Activated naive CD4-positive, alpha-beta T cell treated with anti-CD3 and anti-CD28 coated beads, Interleukin-2, amount 10 ng/mL, durations not matched to agents 7 days and 5 days (primary cell): ENCODE measurements around the gene KDM1B.

Experiments used
- CTCF ChIA-PET: fragments of 350-600 bp; sonication (Branson Sonifier 250); formaldehyde crosslinking; loops from one replicate; lab custom pipeline; 2021; ENCODE audit warnings: antibody characterized with exemption; lab: Charles Lee
- DNase-seq: peaks from one replicate; pipeline ENCODE4 v3.0.0-alpha.2; 2020
- H3K27ac Mint-ChIP-seq: one replicate; pipeline ENCODE4 v1.8.0; 2021; ENCODE audit warnings: mild to moderate bottlenecking, moderate library complexity, mixed read lengths
- H3K27me3 Mint-ChIP-seq: one replicate; pipeline ENCODE4 v1.8.0; 2021; ENCODE audit warnings: mild to moderate bottlenecking, mixed read lengths
- H3K36me3 Mint-ChIP-seq: one replicate; pipeline ENCODE4 v1.8.0; 2021; ENCODE audit warnings: mixed read lengths
- H3K4me1 Mint-ChIP-seq: one replicate; pipeline ENCODE4 v1.8.0; 2021; ENCODE audit warnings: mixed read lengths
- H3K4me3 Mint-ChIP-seq: one replicate; pipeline ENCODE4 v1.8.0; 2021; ENCODE audit warnings: mild to moderate bottlenecking, moderate library complexity, mixed read lengths
- H3K9me3 Mint-ChIP-seq: one replicate; pipeline ENCODE4 v1.8.0; 2021; ENCODE audit warnings: mixed read lengths

KDM1B gene

GRCh38 chr6:18262702-18263417, 107.6 kb downstream of the KDM1B start:
- peaks cover 54% of the 10 kb centered on the region for H3K4me1 Mint-ChIP-seq
- peaks cover 47% of the 10 kb centered on the region for H3K36me3 Mint-ChIP-seq
- H3K27ac Mint-ChIP-seq: peak overlapping the region; percentile 98
- peak; percentile 67 for DNase-seq
- H3K9me3 Mint-ChIP-seq: no peaks in the 10 kb centered on the region
- CTCF ChIA-PET: no interaction called here
- H3K27me3 Mint-ChIP-seq: no peaks in the 10 kb centered on the region
- H3K4me3 Mint-ChIP-seq: peak overlapping the region; percentile 94

- peaks cover 52% of the 10 kb centered on the region for H3K4me1 Mint-ChIP-seq
- H3K9me3 Mint-ChIP-seq: no peaks in the 10 kb centered on the region
- no peaks in the 10 kb centered on the region for H3K27me3 Mint-ChIP-seq
- CTCF ChIA-PET: no interaction called here
- H3K4me3 Mint-ChIP-seq: peak overlapping the region; percentile 94
- peak; percentile 52 for DNase-seq
- H3K27ac Mint-ChIP-seq: peak overlapping the region; percentile 98
- peaks cover 45% of the 10 kb centered on the region for H3K36me3 Mint-ChIP-seq
Measured at GRCh38 chr6:18263418-18264218, 108.4 kb downstream of the KDM1B start.

DNA sequence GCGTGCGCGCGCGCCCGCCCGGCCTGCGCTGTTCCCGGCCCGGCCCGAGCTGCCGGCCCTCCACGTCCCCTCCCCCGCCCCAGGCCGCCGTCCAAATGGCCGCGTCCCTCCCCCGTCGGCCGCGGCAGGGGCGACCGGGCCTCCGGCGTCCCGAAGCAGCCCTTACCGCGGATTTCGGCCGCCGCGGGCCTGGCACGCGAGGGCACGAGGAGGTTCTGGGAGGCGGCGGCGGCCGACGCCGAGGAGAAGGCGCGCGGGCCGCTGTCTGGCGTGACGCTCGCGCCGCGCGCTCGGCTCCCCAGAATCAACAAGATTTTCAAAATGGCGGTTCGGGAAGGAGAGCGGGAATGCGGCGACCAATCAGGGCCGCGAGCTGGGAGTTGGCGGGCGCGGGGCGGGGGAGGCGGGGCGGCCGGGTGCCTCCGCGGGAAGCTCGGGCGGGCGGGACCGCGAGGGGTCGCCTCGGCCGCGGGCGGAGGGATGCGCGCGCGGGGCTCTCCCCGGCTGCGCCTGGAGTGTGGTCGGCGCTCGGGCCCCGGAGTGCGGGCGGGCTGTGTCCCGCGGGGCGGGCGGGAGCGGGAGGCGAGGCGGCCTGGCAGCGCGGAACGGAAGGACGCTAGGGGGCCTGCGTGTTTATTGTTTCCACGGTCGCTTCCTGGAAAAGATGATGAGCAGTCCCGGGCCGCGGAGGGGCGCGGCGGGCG, 109.1 kb downstream of the KDM1B start, which contains the start of gene DEK:
DEK (minus strand) TSS at position 312 of the 704 bp plus-strand sequence. CDS start 543 bp downstream, outside the sequence.
- DNase-seq: peak; percentile 90
- Mint-ChIP-seq H3K27me3 (no peaks in the 10 kb centered on the region), H3K27ac (peak within 1 kb of the TSS; percentile 98), H3K4me1 (peaks cover 47% of the 10 kb centered on the region), H3K36me3 (peaks cover 41% of the 10 kb centered on the region), H3K4me3 (peak within 1 kb of the TSS; percentile 94), H3K9me3 (no peaks in the 10 kb centered on the region)
- CTCF ChIA-PET: interaction anchor here (1.1 kb wide), 1 partner anchor 64 kb away, joined by 3 read pairs; no protein-coding TSS in a partner anchor

DNA sequence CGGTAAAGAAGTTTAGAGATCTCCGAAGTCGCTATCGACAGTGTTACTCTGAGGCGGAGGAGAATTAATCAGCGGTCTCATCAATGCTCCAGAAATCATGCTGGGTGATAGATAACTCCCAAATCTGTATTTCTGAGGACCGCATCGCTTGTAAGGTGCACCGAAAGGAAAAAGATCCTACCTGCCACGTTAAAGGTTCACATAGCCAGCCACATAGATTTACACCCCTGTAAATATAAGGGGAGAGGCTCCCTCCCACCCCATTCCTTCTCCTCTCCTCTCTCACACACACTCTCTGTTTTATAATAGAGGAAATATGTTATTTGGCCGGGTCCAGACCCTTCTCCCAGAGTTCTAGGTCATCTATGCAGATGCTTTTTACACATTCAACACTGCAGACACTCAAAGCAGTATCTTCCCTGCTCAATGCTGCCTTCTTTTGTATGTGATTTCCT, 109.7 kb downstream of the KDM1B start:
- CTCF ChIA-PET: interaction anchor here (1.1 kb wide), 1 partner anchor 63 kb away, joined by 3 read pairs; no protein-coding TSS in a partner anchor
- no peaks in the 10 kb centered on the region for H3K27me3 Mint-ChIP-seq
- no peak for DNase-seq

DNA sequence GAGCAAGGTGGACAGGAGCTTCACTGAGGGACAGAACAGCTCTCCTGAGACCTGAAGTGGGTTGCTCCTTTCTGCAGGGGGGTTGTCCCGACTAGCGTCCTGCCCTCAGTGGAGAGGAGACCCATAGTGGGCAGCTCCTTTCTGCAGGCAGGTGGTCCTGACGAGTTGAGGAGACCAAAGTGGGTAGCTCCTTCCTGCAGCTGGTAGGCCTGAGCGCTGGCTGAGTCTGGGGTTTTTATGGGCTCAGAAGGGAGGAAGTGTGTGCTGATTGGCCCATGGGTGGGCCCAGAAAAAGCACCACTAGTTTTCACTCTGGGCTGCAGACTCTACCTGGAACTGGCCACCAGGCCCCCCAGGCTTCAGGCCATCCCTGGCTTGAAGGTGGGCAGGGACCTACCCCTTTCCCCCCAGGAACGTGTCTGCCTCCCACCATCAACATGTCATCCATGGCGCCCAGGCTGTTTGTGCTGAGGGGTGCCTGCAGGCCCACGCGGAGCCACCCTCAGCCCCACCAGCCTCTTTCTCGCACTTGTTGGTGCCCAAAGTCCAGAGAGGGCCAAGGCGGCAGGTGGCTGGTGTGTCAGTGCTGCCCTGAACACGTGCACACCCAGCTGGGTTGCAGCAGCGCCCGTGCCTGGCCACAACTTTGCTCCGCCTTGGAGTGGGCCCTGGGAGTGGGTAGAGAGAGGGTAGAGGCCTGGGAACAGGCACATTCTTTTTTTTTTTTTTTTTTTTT, 110.7 kb downstream of the KDM1B start:
- no peaks in the 10 kb centered on the region for H3K27me3 Mint-ChIP-seq
- peaks cover 25% of the 10 kb centered on the region for H3K36me3 Mint-ChIP-seq
- peak overlapping the region; percentile 87 for H3K4me3 Mint-ChIP-seq
- CTCF ChIA-PET: interaction anchor here (1.1 kb wide), 1 partner anchor 62 kb away, joined by 3 read pairs; no protein-coding TSS in a partner anchor
- DNase-seq: no peak
- peak overlapping the region; percentile 94 for H3K27ac Mint-ChIP-seq
- H3K9me3 Mint-ChIP-seq: no peaks in the 10 kb centered on the region
- peaks cover 32% of the 10 kb centered on the region for H3K4me1 Mint-ChIP-seq

More for the DNA sequence above, 109.7 kb downstream of the KDM1B start:
- Mint-ChIP-seq H3K4me3 (peak overlapping the region; percentile 87), H3K27ac (peak overlapping the region; percentile 94), H3K36me3 (peaks cover 35% of the 10 kb centered on the region), H3K9me3 (no peaks in the 10 kb centered on the region), H3K4me1 (peaks cover 42% of the 10 kb centered on the region)

DNA sequence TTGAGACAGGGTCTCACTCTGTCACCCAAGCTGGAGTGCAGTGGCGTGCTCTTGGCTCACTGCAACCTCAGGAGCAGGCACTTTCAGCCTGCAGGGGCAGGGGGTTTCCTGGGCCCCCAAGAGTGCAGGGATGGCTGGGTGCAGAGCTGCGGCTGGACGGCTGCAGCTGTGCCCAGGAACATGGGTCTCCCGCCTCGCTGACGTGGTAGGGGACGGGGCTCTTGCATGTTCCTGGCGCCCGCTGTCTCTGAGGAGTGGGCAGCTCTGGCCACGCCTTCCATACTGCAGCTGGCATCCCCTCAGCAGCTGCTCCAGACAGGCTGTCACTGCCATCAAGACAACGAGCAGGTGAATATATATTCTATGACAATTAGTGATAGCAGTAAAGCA, 111.3 kb downstream of the KDM1B start:
- Mint-ChIP-seq H3K9me3 (no peaks in the 10 kb centered on the region), H3K36me3 (peaks cover 22% of the 10 kb centered on the region), H3K4me3 (no peak overlapping the region), H3K27ac (no peak overlapping the region), H3K27me3 (no peaks in the 10 kb centered on the region), H3K4me1 (peaks cover 26% of the 10 kb centered on the region)
- CTCF ChIA-PET: interaction anchor here (0.7 kb wide), 1 partner anchor 54 kb away, joined by 3 read pairs; no protein-coding TSS in a partner anchor
- DNase-seq: no peak

DNA sequence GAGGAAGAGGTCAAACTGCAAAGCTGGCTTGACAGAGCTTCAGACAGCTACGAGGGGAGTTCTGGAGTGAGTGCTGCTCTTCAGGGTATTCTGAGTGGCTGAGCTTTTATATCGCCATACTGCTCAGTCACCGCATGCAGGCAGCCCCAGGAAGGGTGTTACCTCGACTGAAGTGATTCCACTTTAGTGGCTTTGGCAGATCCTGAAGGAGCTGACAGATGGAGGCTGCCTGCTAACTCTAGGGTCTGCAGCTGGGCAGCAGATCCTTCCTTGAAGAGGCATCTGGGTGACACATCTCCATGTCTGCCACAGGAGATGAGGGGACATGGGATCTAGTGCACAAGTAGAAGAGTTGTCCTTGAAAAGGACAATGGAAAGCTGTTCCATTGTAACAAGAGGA, 112.8 kb downstream of the KDM1B start:
- peaks cover 9% of the 10 kb centered on the region for H3K36me3 Mint-ChIP-seq
- H3K27me3 Mint-ChIP-seq: peaks cover 4% of the 10 kb centered on the region
- H3K4me1 Mint-ChIP-seq: peaks cover 12% of the 10 kb centered on the region
- CTCF ChIA-PET: no interaction called here
- DNase-seq: no peak
- no peak overlapping the region for H3K27ac Mint-ChIP-seq
- H3K9me3 Mint-ChIP-seq: no peaks in the 10 kb centered on the region
- H3K4me3 Mint-ChIP-seq: no peak overlapping the region

DNA sequence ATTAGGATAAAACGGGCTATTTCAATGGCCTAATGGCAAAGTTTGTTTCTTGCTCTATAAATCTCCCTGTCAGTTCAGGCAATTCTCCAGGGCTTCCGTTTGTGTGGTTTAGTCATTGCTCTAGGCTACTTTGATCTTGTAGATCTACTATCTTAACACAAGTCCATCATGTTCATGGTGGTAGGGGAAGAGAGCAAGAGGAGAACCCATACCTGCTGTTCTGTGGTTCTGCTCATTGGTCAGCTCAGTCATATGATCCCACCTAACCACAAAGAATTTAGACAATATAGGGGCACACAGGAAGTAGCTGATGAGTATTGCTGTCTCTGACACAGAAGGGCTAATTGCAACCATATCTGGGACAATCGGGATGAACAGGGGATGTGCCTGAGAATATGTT, 114.0 kb downstream of the KDM1B start:
- Mint-ChIP-seq H3K9me3 (no peaks in the 10 kb centered on the region), H3K4me1 (peaks cover 11% of the 10 kb centered on the region), H3K27ac (no peak overlapping the region), H3K4me3 (no peak overlapping the region), H3K27me3 (peaks cover 10% of the 10 kb centered on the region), H3K36me3 (no peaks in the 10 kb centered on the region)
- DNase-seq: peak; percentile 48
- CTCF ChIA-PET: no interaction called here

- peaks cover 14% of the 10 kb centered on the region for H3K27me3 Mint-ChIP-seq
- no peak for DNase-seq
- no peaks in the 10 kb centered on the region for H3K36me3 Mint-ChIP-seq
- H3K4me1 Mint-ChIP-seq: peaks cover 10% of the 10 kb centered on the region
- no peaks in the 10 kb centered on the region for H3K9me3 Mint-ChIP-seq
- CTCF ChIA-PET: no interaction called here
- H3K27ac Mint-ChIP-seq: no peak overlapping the region
- no peak overlapping the region for H3K4me3 Mint-ChIP-seq
Measured at GRCh38 chr6:18269717-18270116, 114.5 kb downstream of the KDM1B start.

GRCh38 chr6:18270216-18270615, 115.0 kb downstream of the KDM1B start:
- CTCF ChIA-PET: no interaction called here
- Mint-ChIP-seq H3K36me3 (no peaks in the 10 kb centered on the region), H3K4me1 (peaks cover 5% of the 10 kb centered on the region), H3K4me3 (no peak overlapping the region), H3K9me3 (no peaks in the 10 kb centered on the region), H3K27ac (no peak overlapping the region), H3K27me3 (peaks cover 17% of the 10 kb centered on the region)
- no peak for DNase-seq
